Mesendoderm (in vitro differentiated cells): ENCODE results near the gene RDX.

ENCODE experiments used
- DNase-seq: peaks from one replicate; pipeline ENCODE4 v3.0.0; 2013
- H2AK5ac ChIP-seq: 2 replicates; pipeline ENCODE4 v1.6.1; 2013; ENCODE audit warnings: low read length, inconsistent platforms
- H2BK120ac ChIP-seq: 2 replicates; pipeline ENCODE4 v1.6.1; 2013; ENCODE audit warnings: low read depth, mild to moderate bottlenecking, low read length, moderate library complexity, mixed read lengths
- H2BK15ac ChIP-seq: replicated peaks from 2 replicates; pipeline ENCODE4 v1.6.1; 2013; ENCODE audit warnings: low read depth, mild to moderate bottlenecking, moderate library complexity
- H2BK5ac ChIP-seq: 2 replicates; pipeline ENCODE4 v1.6.1; 2013; ENCODE audit warnings: low read length, inconsistent platforms
- H3K18ac ChIP-seq: 2 replicates; pipeline ENCODE4 v1.6.1; 2013; ENCODE audit warnings: mild to moderate bottlenecking, low read length, mixed read lengths
- H3K23ac ChIP-seq: one replicate; pipeline ENCODE4 v1.6.1; 2013; ENCODE audit warnings: low read length
- H3K27ac ChIP-seq: 2 replicates; pipeline ENCODE4 v1.5.1; 2013; ENCODE audit warnings: low read depth, mild to moderate bottlenecking, inconsistent platforms, low read length, moderate library complexity
- H3K27me3 ChIP-seq: 2 replicates; pipeline ENCODE4 v1.6.1; 2013; ENCODE audit warnings: low read length, control low read depth, mild to moderate bottlenecking, inconsistent platforms; ENCODE audit not compliant: insufficient read depth, poor library complexity
- H3K36me3 ChIP-seq: 2 replicates; pipeline ENCODE4 v1.6.1; 2013; ENCODE audit warnings: low read length, inconsistent platforms; ENCODE audit not compliant: control insufficient read depth, insufficient read depth
- H3K4ac ChIP-seq: one replicate; pipeline ENCODE4 v1.6.1; 2013; ENCODE audit warnings: low read depth, mild to moderate bottlenecking, low read length, moderate library complexity
- H3K4me1 ChIP-seq: 2 replicates; pipeline ENCODE4 v1.6.1; 2013; ENCODE audit warnings: low read depth, low read length, inconsistent platforms; ENCODE audit not compliant: control insufficient read depth
- H3K4me2 ChIP-seq: 2 replicates; pipeline ENCODE4 v1.6.1; 2013; ENCODE audit warnings: low read length
- H3K4me3 ChIP-seq: 2 replicates; pipeline ENCODE4 v1.5.1; 2013; ENCODE audit warnings: mild to moderate bottlenecking, low read length
- H3K56ac ChIP-seq: one replicate; pipeline ENCODE4 v1.6.1; 2013; ENCODE audit warnings: low read length
- H3K79me1 ChIP-seq: 2 replicates; pipeline ENCODE4 v1.6.1; 2013; ENCODE audit warnings: low read length, inconsistent platforms
- H3K79me2 ChIP-seq: 2 replicates; pipeline ENCODE4 v1.6.1; 2013; ENCODE audit warnings: mild to moderate bottlenecking, low read length; ENCODE audit not compliant: control insufficient read depth, insufficient read depth
- H3K9ac ChIP-seq: 2 replicates; pipeline ENCODE4 v1.6.1; 2013; ENCODE audit warnings: low read length, inconsistent platforms
- H4K5ac ChIP-seq: one replicate; pipeline ENCODE4 v1.6.1; 2013; ENCODE audit warnings: low read length
- H4K8ac ChIP-seq: one replicate; pipeline ENCODE4 v1.6.1; 2013; ENCODE audit warnings: low read depth, mild to moderate bottlenecking, control low read depth, low read length, moderate library complexity
- WGBS: extraction: QIAGEN DNeasy Blood & Tissue Kit; methylation state at CpG from one replicate; pipeline ENCODE4 v1.1.7; 2013; ENCODE audit warnings: low lambda C conversion rate, missing lambda C conversion rate; ENCODE audit not compliant: insufficient coverage; ENCODE audit errors: extremely low coverage; 5-methylcytosine and 5-hydroxymethylcytosine counted together

RDX gene

DNA sequence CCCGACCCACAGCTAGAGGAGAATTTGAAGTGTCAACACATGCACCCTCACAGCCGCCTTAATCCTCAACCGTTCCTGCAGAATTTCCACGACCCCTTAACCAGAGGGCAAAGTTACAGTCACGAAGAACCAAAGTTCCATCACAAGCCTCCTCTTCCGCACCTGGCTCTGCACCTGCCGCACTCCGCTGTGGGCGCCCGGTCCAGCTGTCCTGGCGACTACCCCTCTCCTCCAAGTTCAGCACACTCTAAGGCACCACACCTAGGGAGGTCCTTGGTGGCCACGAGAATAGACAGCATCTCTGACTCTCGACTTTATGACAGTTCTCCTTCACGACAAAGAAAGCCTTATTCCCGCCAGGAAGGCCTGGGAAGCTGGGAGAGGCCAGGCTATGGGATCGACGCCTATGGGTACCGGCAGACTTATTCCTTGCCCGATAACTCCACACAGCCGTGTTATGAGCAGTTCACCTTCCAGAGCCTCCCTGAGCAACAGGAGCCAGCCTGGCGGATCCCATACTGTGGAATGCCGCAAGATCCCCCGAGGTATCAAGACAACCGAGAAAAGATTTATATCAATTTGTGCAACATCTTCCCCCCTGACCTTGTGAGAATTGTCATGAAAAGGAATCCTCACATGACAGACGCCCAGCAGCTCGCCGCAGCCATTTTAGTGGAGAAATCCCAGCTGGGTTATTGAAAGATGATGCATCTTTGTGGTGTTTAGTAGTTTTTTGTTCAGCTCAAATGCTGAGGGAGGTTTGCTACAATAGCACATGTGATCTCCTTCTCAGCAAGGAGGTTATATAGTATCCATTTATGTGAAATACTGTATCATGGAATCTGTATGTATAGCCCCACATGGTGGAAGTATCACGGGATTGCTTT lies 131.1 kb downstream of the RDX start:
- no peak overlapping the region for H4K8ac ChIP-seq
- H3K36me3 ChIP-seq: peaks cover 2% of the 10 kb centered on the region
- WGBS: no CpG with 5 or more reads among the region's 28 CpGs
- no peak for DNase-seq
- no peak overlapping the region for H3K18ac ChIP-seq
- no peak overlapping the region for H3K4me3 ChIP-seq
- H4K5ac ChIP-seq: no peak overlapping the region
- H3K79me2 ChIP-seq: no peaks in the 10 kb centered on the region
- H3K56ac ChIP-seq: no peak overlapping the region
- H3K79me1 ChIP-seq: no peaks in the 10 kb centered on the region
- no peak overlapping the region for H2BK5ac ChIP-seq
- no peak overlapping the region for H3K27ac ChIP-seq
- no peak overlapping the region for H2BK120ac ChIP-seq
- no peaks in the 10 kb centered on the region for H3K27me3 ChIP-seq
- H3K4me1 ChIP-seq: no peaks in the 10 kb centered on the region
- H3K4ac ChIP-seq: no peak overlapping the region
- H3K9ac ChIP-seq: no peak overlapping the region
- H3K4me2 ChIP-seq: no peak overlapping the region
- H2BK15ac ChIP-seq: no peak overlapping the region
- no peak overlapping the region for H2AK5ac ChIP-seq
- no peak overlapping the region for H3K23ac ChIP-seq

DNA sequence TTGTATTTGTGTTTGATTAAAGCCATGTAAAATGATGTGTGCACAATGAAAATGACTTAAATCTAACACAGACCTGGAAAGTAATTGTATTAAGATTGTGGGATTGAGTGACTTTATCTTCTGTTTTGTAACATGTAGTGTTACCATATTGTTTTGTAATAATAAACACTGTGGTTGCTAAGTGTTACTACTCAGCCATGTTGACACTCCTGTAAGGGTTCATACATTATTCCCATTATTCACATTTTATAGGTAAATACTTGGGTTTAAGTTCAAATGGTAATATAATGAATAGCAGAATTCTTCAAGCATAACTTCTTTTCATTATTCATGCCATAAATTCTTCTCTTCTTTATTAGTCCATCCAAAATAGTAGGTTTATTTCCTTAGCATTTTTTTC lies 134.2 kb downstream of the RDX start:
- Histone ChIP-seq H3K79me1 (no peaks in the 10 kb centered on the region), H3K4me1 (no peaks in the 10 kb centered on the region), H3K4ac (no peak overlapping the region), H3K23ac (no peak overlapping the region), H2AK5ac (no peak overlapping the region), H3K27ac (no peak overlapping the region), H3K56ac (no peak overlapping the region), H2BK120ac (no peak overlapping the region), H4K8ac (no peak overlapping the region), H2BK5ac (no peak overlapping the region), H4K5ac (no peak overlapping the region), H3K18ac (no peak overlapping the region), H3K27me3 (no peaks in the 10 kb centered on the region), H3K9ac (no peak overlapping the region), H3K79me2 (no peaks in the 10 kb centered on the region), H3K4me2 (no peak overlapping the region), H3K36me3 (peaks cover 4% of the 10 kb centered on the region), H3K4me3 (no peak overlapping the region), H2BK15ac (no peak overlapping the region)
- no peak for DNase-seq

DNA sequence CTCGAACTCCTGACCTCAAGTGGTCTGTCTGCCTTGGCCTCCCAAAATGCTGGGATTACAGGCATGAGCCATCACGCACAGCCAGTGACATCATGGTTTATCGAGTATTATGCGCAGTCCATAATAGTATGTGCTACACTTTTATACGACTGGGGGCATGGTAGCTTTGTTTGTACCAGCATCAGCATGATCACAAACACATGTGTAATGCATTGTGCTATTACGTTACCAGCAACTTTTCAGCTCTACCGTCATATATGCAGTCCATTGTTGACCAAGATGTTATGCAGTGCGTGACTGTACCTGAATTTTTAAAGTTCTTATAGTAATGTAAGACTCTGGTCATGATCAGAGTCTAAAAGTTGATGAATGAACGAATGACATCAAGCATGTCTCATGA lies 135.4 kb downstream of the RDX start:
- Histone ChIP-seq H3K56ac (no peak overlapping the region), H3K79me2 (no peaks in the 10 kb centered on the region), H3K79me1 (no peaks in the 10 kb centered on the region), H3K4ac (no peak overlapping the region), H3K4me3 (no peak overlapping the region), H2BK15ac (no peak overlapping the region), H2BK120ac (no peak overlapping the region), H3K36me3 (peaks cover 4% of the 10 kb centered on the region), H2BK5ac (no peak overlapping the region), H2AK5ac (no peak overlapping the region), H3K27ac (no peak overlapping the region), H3K4me1 (no peaks in the 10 kb centered on the region), H3K4me2 (no peak overlapping the region), H4K5ac (no peak overlapping the region), H3K9ac (no peak overlapping the region), H4K8ac (no peak overlapping the region), H3K27me3 (no peaks in the 10 kb centered on the region), H3K18ac (no peak overlapping the region), H3K23ac (no peak overlapping the region)
- DNase-seq: no peak
- WGBS: no CpG with 5 or more reads among the region's 9 CpGs

DNA sequence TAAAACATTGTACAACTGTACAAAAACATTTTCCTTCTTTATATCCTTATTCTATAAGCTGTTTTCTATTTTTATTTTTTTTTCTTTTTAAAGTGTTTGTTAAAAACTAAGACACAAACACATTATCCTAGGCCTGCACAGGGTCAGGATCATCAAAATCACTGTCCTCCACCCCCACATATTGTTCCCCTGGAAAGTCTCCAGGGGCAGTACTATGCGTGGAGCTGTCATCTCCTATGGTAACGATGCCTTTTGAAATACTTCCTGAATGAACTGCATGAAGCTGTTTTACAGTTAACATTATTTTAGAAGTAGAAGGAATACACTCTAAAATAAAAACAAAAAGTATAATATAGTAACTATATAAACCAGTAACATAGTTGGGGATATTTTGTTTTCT lies 136.0 kb downstream of the RDX start:
- no peak overlapping the region for H2BK120ac ChIP-seq
- H3K56ac ChIP-seq: no peak overlapping the region
- no peak overlapping the region for H3K4ac ChIP-seq
- no peak overlapping the region for H3K18ac ChIP-seq
- H3K79me2 ChIP-seq: no peaks in the 10 kb centered on the region
- no peak overlapping the region for H4K5ac ChIP-seq
- no peaks in the 10 kb centered on the region for H3K79me1 ChIP-seq
- H2AK5ac ChIP-seq: no peak overlapping the region
- no peak overlapping the region for H3K4me3 ChIP-seq
- H3K36me3 ChIP-seq: peaks cover 4% of the 10 kb centered on the region
- H3K9ac ChIP-seq: no peak overlapping the region
- no CpG with 5 or more reads among the region's 2 CpGs for WGBS
- H3K4me2 ChIP-seq: no peak overlapping the region
- no peak overlapping the region for H2BK15ac ChIP-seq
- no peak overlapping the region for H4K8ac ChIP-seq
- no peak overlapping the region for H3K23ac ChIP-seq
- no peak for DNase-seq
- H3K4me1 ChIP-seq: no peaks in the 10 kb centered on the region
- H3K27ac ChIP-seq: no peak overlapping the region
- no peaks in the 10 kb centered on the region for H3K27me3 ChIP-seq
- no peak overlapping the region for H2BK5ac ChIP-seq

DNA sequence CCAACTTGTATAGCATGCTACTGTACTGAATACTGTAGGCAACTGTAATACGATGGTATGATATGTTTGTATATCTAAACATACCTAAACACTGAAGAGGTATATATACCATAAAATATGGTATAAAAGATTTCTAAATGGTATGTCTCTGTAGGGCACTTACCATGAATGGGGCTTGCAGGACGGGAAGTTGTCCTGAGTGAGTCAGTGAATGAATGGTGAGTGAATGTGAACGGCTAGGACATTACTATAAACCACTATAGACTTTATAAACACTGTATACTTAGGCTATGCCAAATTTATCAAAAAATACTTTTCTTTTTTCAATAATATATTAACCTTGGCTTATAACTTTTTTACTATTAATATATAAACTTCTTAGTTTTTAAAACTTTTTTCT lies 136.4 kb downstream of the RDX start:
- H3K23ac ChIP-seq: no peak overlapping the region
- no CpG with 5 or more reads among the region's 3 CpGs for WGBS
- no peak overlapping the region for H3K18ac ChIP-seq
- no peak overlapping the region for H4K8ac ChIP-seq
- no peak overlapping the region for H3K56ac ChIP-seq
- no peaks in the 10 kb centered on the region for H3K79me2 ChIP-seq
- H3K9ac ChIP-seq: no peak overlapping the region
- H2BK120ac ChIP-seq: no peak overlapping the region
- no peak overlapping the region for H3K4me2 ChIP-seq
- no peak overlapping the region for H3K27ac ChIP-seq
- no peak overlapping the region for H3K4me3 ChIP-seq
- H2AK5ac ChIP-seq: no peak overlapping the region
- no peak overlapping the region for H2BK15ac ChIP-seq
- no peak overlapping the region for H2BK5ac ChIP-seq
- no peaks in the 10 kb centered on the region for H3K79me1 ChIP-seq
- H3K4ac ChIP-seq: no peak overlapping the region
- H3K4me1 ChIP-seq: no peaks in the 10 kb centered on the region
- H3K27me3 ChIP-seq: no peaks in the 10 kb centered on the region
- H4K5ac ChIP-seq: no peak overlapping the region
- H3K36me3 ChIP-seq: peaks cover 4% of the 10 kb centered on the region
- DNase-seq: no peak

DNA sequence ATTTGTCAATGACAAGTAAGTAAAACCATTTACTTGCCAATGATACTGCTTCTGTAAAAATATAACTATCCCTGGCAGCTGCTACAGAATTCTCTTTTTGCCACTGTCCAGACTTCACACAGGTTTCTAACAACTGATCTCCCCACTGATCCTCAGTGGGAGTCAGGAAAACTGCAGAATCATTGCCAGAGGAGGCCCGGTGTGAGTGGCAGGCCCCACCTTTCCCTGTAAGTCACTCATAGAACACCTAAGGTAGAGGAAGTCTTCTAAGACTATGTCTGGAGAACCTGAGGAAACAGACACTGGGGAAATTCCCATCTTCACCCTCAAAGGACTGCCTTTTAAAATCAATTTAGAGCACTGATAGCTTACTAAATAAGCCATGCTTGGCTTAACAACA lies 136.9 kb downstream of the RDX start:
- peaks cover 4% of the 10 kb centered on the region for H3K36me3 ChIP-seq
- no peak overlapping the region for H3K56ac ChIP-seq
- no peak overlapping the region for H2BK5ac ChIP-seq
- H3K4me2 ChIP-seq: no peak overlapping the region
- WGBS: no CpG with 5 or more reads among the region's 1 CpG
- no peak overlapping the region for H4K5ac ChIP-seq
- no peaks in the 10 kb centered on the region for H3K27me3 ChIP-seq
- H3K18ac ChIP-seq: no peak overlapping the region
- no peak overlapping the region for H3K4ac ChIP-seq
- H3K23ac ChIP-seq: no peak overlapping the region
- no peak overlapping the region for H3K9ac ChIP-seq
- no peak overlapping the region for H2BK15ac ChIP-seq
- H3K4me3 ChIP-seq: no peak overlapping the region
- no peak overlapping the region for H2BK120ac ChIP-seq
- H3K79me2 ChIP-seq: no peaks in the 10 kb centered on the region
- H3K4me1 ChIP-seq: no peaks in the 10 kb centered on the region
- no peak overlapping the region for H2AK5ac ChIP-seq
- no peaks in the 10 kb centered on the region for H3K79me1 ChIP-seq
- no peak overlapping the region for H3K27ac ChIP-seq
- H4K8ac ChIP-seq: no peak overlapping the region
- DNase-seq: no peak
